Glomerular visceral epithelial cell (primary cell): ENCODE data around the gene FBXW12.
"Not testable (repeated sequence)": the region's sequence is repeated elsewhere in the genome, so short reads cannot be mapped to it uniquely, and the experiment has no call there.

Source experiments
- DNase-seq: peaks from one replicate; pipeline ENCODE4 v3.0.0-alpha.2; 2016; ENCODE audit errors: extremely low spot score

The FBXW12 gene

GRCh38 chr3:48372862-48373435 lies 930 bp downstream of the FBXW12 start:
- DNase-seq: no peak

- no peak for DNase-seq
Observed at GRCh38 chr3:48387634-48388033, 15.6 kb downstream of the FBXW12 start.

GRCh38 chr3:48388966-48389365 lies 16.9 kb downstream of the FBXW12 start:
- no peak for DNase-seq

GRCh38 chr3:48394391-48394790 lies 22.4 kb downstream of the FBXW12 start:
- DNase-seq: no peak

- no peak for DNase-seq
Observed at GRCh38 chr3:48395714-48396113, 23.7 kb downstream of the FBXW12 start.

GRCh38 chr3:48397767-48398681 lies 26.0 kb downstream of the FBXW12 start:
- no peak for DNase-seq

GRCh38 chr3:48398701-48399386 lies 26.8 kb downstream of the FBXW12 start:
- no peak for DNase-seq

GRCh38 chr3:48399387-48400172 lies 27.6 kb downstream of the FBXW12 start:
- no peak for DNase-seq

- DNase-seq: peak; percentile 66
Observed at GRCh38 chr3:48400824-48401433, 28.9 kb downstream of the FBXW12 start.

GRCh38 chr3:48401434-48401901 lies 29.4 kb downstream of the FBXW12 start:
- DNase-seq: not testable (repeated sequence)

GRCh38 chr3:48402281-48402732 lies 30.3 kb downstream of the FBXW12 start:
- DNase-seq: peak; percentile 75

GRCh38 chr3:48402907-48403306 lies 30.9 kb downstream of the FBXW12 start:
- no peak for DNase-seq

GRCh38 chr3:48403533-48404439 lies 31.8 kb downstream of the FBXW12 start:
- DNase-seq: no peak

GRCh38 chr3:48404440-48405342 lies 32.7 kb downstream of the FBXW12 start:
- no peak for DNase-seq

- DNase-seq: no peak
Observed at GRCh38 chr3:48405343-48405881, 33.4 kb downstream of the FBXW12 start.

- DNase-seq: no peak
Observed at GRCh38 chr3:48405971-48406370, 34.0 kb downstream of the FBXW12 start.

- DNase-seq: no peak
Observed at GRCh38 chr3:48406443-48407431, 34.7 kb downstream of the FBXW12 start.
